Regular cardiac myocyte (primary cell): ENCODE data around the gene MAX. TPM values are rescaled to one million over a fixed set of nuclear protein-coding genes. Genes with fewer than 3 reads are reported as not detected.

ENCODE experiments used
- total RNA-seq: library from RNA; depleted of rRNA; stranded (reverse); fragments of >200 nt; gene quantifications from 2 replicates; pipeline ENCODE4 v1.2.3, GENCODE V29; 2014

Gene MAX, protein sequence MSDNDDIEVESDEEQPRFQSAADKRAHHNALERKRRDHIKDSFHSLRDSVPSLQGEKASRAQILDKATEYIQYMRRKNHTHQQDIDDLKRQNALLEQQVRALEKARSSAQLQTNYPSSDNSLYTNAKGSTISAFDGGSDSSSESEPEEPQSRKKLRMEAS
- 32.4 and 49.7 TPM in 2 replicates for total RNA-seq

DNA sequence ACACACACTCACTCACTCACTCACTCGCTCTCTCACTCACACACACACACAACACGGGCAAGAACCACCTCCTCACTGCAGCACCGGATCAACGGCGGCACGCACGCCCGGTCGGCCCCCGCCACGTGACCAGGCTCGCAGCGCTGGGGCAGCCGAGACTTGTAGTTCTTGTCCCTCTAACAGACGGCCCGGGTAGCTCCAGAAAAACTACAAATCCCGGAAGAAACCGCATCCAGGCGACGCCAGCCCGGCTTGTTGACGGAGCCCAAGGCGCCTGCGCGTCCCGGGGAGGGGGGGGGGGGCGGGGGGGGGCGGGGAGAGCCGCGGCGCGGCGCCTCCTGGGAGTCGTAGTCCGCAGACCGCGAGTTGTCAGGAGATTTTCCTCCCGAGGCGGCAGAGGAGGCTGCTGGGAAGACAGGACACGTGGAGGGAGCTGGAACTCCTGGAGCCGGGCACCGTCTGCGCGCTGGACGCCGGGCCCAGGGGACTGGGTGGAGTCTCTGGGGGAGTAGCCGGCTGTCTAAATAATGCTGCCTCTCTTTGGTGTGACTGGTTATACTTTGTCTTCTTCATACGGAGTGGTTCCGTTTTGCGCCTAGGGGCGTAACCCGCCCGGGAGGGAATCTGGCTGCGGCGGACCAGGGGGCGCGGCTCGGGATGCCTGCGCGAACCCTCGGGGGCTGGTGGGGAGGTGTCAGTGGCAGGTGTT is at the start of gene MAX:
Gene MAX, minus strand, starts transcription at position 77 of the 709 bp plus-strand sequence. CDS start 178 bp downstream, outside the sequence.

Other genes with a start within 250 kb of the MAX start
- gene SPTB, start 222.6 kb downstream of the MAX start, total RNA-seq: under 0.01 TPM in 2 replicates
- 36.8 and 87.4 TPM in 2 replicates for gene CHURC1, start 188.1 kb downstream of the MAX start, total RNA-seq
- gene GPX2, start 159.8 kb downstream of the MAX start, total RNA-seq: not detected in 2 replicates
- gene RAB15, start 130.2 kb downstream of the MAX start, total RNA-seq: 1.7 TPM in 2 replicates
- gene FNTB, start 115.6 kb downstream of the MAX start, total RNA-seq: 11.8 and 15.1 TPM in 2 replicates